Brain microvascular endothelial cell (primary cell): Measurements from ENCODE around the gene TACC3.

Experiments
- DNase-seq: peaks from one replicate; pipeline ENCODE4 v3.0.0-alpha.2; 2020
- H3K27ac ChIP-seq: fragments of 250-450 bp; sonication (Bioruptor Pico); 2 replicates; pipeline ENCODE4 v1.5.1; 2020; ENCODE audit warnings: mild to moderate bottlenecking, moderate library complexity
- H3K27me3 ChIP-seq: fragments of 250-450 bp; sonication (Bioruptor Pico); replicated peaks from 2 replicates; pipeline ENCODE4 v1.5.1; 2020; ENCODE audit warnings: mild to moderate bottlenecking
- H3K36me3 ChIP-seq: fragments of 250-450 bp; sonication (Bioruptor Pico); replicated peaks from 2 replicates; pipeline ENCODE4 v1.5.1; 2020; ENCODE audit warnings: mild to moderate bottlenecking
- H3K4me3 ChIP-seq: 2 replicates; pipeline ENCODE4 v1.5.1; 2011; ENCODE audit warnings: low read depth, mild to moderate bottlenecking, control low read depth, low read length, moderate library complexity
- CTCF ChIP-seq: IDR thresholded peaks from 2 replicates; pipeline ENCODE4 v1.5.1; 2011; ENCODE audit warnings: low read depth, mild to moderate bottlenecking, moderate library complexity, low read length, control low read depth, inconsistent platforms; ENCODE audit errors: missing control alignments
- in situ Hi-C: cut with HindIII; loops from 2 replicates; pipeline ENCODE4 v1.10.0; 2017; ENCODE audit warnings: low sequenced_read_pairs, low pct_ligation_motif_present

Gene TACC3

GRCh38 chr4:1684506-1685234 lies 36.7 kb upstream of the TACC3 start:
- Histone ChIP-seq H3K36me3 (no peaks in the 10 kb centered on the region), H3K27ac (no peak overlapping the region), H3K27me3 (no peaks in the 10 kb centered on the region), H3K4me3 (peak overlapping the region; percentile 50)
- in situ Hi-C loops = no loop called here
- no peak for TF ChIP-seq CTCF
- DNase-seq = no peak

DNA sequence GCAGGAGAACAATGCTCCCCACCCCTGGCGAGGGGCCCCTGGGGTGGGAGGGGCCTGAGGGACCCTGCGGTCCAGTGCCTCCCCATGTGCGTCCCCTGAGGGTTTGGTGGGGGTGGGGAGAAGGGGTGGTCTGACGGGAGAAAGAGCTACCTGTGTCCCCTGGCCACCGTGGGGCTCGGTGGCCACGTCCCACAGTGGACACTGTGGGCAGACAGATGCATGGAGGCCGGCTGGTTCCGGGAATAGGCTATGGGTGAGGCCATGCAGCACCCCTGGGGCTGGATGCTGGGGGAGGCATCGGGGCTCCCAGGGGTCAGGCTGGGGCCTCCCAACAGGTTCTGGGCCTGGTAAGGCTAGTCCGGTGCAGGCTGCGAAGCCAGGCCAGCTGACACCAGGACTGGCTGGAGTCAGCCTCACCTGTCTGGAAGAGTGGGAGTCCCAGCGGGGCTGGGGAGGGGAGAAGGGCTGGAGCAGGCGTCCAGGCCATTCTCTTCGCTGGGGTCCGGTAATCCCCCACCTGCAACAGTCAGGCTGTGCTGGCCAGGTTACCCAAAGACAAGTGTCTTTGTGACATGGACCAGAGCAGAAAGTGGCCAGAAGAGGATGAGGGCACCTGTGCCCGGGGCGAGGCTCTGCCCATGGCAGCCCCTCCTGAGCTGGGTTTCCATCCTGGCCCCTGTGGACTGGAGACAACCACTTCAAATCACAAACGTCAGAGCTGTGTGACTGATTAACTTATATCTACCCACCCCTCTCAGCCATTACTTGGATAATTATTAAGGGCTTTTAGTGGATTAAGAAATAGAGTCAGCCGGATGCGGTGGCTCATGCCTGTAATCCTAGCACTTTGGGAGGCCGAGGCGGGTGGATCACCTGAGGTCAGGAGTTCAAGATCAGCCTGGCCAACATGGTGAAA lies 35.8 kb upstream of the TACC3 start:
- TF ChIP-seq CTCF = no peak
- no peak overlapping the region for H3K27ac ChIP-seq
- in situ Hi-C loops = no loop called here
- no peak for DNase-seq
- peaks cover 2% of the 10 kb centered on the region for H3K36me3 ChIP-seq
- H3K4me3 ChIP-seq = no peak overlapping the region
- H3K27me3 ChIP-seq = no peaks in the 10 kb centered on the region

- H3K27me3 ChIP-seq = no peaks in the 10 kb centered on the region
- H3K36me3 ChIP-seq = peaks cover 13% of the 10 kb centered on the region
- in situ Hi-C loops = no loop called here
- TF ChIP-seq CTCF = no peak
- H3K4me3 ChIP-seq = no peak overlapping the region
- DNase-seq = no peak
- no peak overlapping the region for H3K27ac ChIP-seq
Measured at GRCh38 chr4:1686440-1687036, 34.8 kb upstream of the TACC3 start.

- no peak overlapping the region for H3K27ac ChIP-seq
- H3K4me3 ChIP-seq = no peak overlapping the region
- peaks cover 46% of the 10 kb centered on the region for H3K36me3 ChIP-seq
- DNase-seq = no peak
- no peaks in the 10 kb centered on the region for H3K27me3 ChIP-seq
- in situ Hi-C loops = no loop called here
- TF ChIP-seq CTCF = no peak
Measured at GRCh38 chr4:1690698-1691097, 30.6 kb upstream of the TACC3 start.

DNA sequence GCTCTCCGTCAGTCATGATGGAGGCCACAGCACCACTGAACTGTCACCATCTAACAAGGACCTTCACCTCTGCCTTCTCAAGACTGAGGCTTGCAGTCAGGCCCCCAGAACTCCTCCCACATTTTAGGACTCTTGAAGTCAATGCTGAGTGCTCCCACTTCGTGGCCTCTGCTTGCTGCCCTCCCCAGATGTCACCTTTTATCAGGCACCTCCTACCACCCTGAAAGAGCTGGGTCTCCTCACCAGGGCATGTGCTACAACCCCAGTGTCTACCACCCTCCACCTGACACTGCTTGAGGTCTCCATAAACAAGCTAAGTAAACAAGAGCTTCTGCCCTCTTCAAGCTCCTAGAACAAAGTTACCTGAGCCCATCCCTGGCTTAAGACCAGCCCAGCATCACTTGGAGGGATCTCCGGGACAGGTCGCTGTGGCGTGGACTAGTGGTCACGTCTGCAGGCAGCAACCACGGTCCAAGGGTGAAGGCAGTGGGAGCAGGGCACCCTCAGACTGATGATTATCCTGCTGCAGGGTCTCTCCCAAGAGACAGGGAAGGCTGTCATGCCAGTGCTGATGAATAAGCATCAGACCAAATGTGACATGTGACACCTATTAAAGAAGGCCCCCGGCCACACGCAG lies 29.5 kb upstream of the TACC3 start:
- in situ Hi-C loops = no loop called here
- TF ChIP-seq CTCF = no peak
- H3K27me3 ChIP-seq = no peaks in the 10 kb centered on the region
- H3K27ac ChIP-seq = no peak overlapping the region
- DNase-seq = no peak
- H3K36me3 ChIP-seq = peaks cover 52% of the 10 kb centered on the region
- no peak overlapping the region for H3K4me3 ChIP-seq
